ENCODE measurements around the gene VPREB3. TPM values are rescaled to one million over a fixed set of nuclear protein-coding genes. Genes with fewer than 3 reads are reported as not detected.

The VPREB3 gene
- total RNA-seq, 1 experiment from 2014 or later, result 2.4 TPM

- Histone ChIP-seq H3K4me1 (ENCODE audit: control insufficient read depth in 1 of 2, insufficient read depth in 2 of 2, low read length in 2 of 2) (peaks cover 4 to 41% of the 10 kb centered on the region in 2 experiments; a peak in 3 of 4 replicates), H3K9ac (ENCODE audit: low read length) (no peak overlapping the region), H3K4me2 (ENCODE audit: low read length) (no peak overlapping the region), H3K9me2 (ENCODE audit: insufficient read depth) (no peaks in the 10 kb centered on the region), H3K9me3 (ENCODE audit: control insufficient read depth in 1 of 2, insufficient read depth in 1 of 2, low read depth in 1 of 2, low read length in 2 of 2) (no peaks in the 10 kb centered on the region), H3K27ac (ENCODE audit: low read depth, low read length) (no peak overlapping the region), H3K79me2 (ENCODE audit: insufficient read depth, low read length) (peaks cover 35% of the 10 kb centered on the region), H4K20me1 (ENCODE audit: insufficient read depth) (no peaks in the 10 kb centered on the region), H3K36me3 (ENCODE audit: control insufficient read depth in 1 of 2, insufficient read depth in 2 of 2, low read length in 2 of 2) (peaks cover 9 to 20% of the 10 kb centered on the region in 2 experiments; a peak in 3 of 4 replicates), H2AFZ (ENCODE audit: low read depth, low read length, poor library complexity, severe bottlenecking) (no peak overlapping the region), H3K27me3 (ENCODE audit: insufficient read depth, low read length) (no peaks in the 10 kb centered on the region), H3K4me3 (replicated peaks in 1 of 2; ENCODE audit: low read depth in 1 of 2, low read length in 2 of 2) (no peak overlapping the region)
- TF ChIP-seq MAX (IDR thresholded peaks at IDR 0.05), result no peak
- ChIA-PET POLR2A (no interaction called here), RAD21 (ENCODE audit: low non-redundant PET in 1 of 2, low total read pairs in 2 of 2, uncharacterized antibody in 2 of 2, unreplicated experiment in 2 of 2) (no interaction called here), CTCF (no interaction called here)
- no peak for ATAC-seq
- no peak for DNase-seq (ENCODE audit: low read depth, low spot score)
- intact Hi-C loops (cut with micrococcal nuclease), result loop anchor here (10.0 kb wide), 1 partner anchor 191 kb away; no protein-coding TSS in a partner anchor
- no TSS peak for BruUV-seq (replicated peaks)
Observed at GRCh38 chr22:23763579-23763945, 9.3 kb upstream of the VPREB3 start.

GRCh38 chr22:23762842-23763578 lies 8.8 kb upstream of the VPREB3 start, which contains the start of gene C22orf15:
Gene C22orf15 (plus strand): TSS chr22:23762990. CDS start chr22:23763307, 317 bp downstream.
- ChIA-PET POLR2A (no interaction called here), CTCF (no interaction called here), RAD21 (ENCODE audit: low non-redundant PET in 1 of 2, low total read pairs in 2 of 2, uncharacterized antibody in 2 of 2, unreplicated experiment in 2 of 2) (no interaction called here)
- no peaks in the 10 kb centered on the region for H3K9me2 ChIP-seq (ENCODE audit: insufficient read depth)
- H3K27ac ChIP-seq (ENCODE audit: low read depth, low read length), result 0 out of 2 replicates have a peak within 1 kb of the TSS, but pooled peaks have one; percentile 18
- H3K9ac ChIP-seq (ENCODE audit: low read length), result no peak within 1 kb of the TSS
- peaks cover 9 to 20% of the 10 kb centered on the region in 2 experiments; a peak in 3 of 4 replicates for H3K36me3 ChIP-seq (ENCODE audit: control insufficient read depth in 1 of 2, insufficient read depth in 2 of 2, low read length in 2 of 2)
- no peak for DNase-seq (ENCODE audit: low read depth, low spot score)
- intact Hi-C loops (cut with micrococcal nuclease), result loop anchor here (10.0 kb wide), 1 partner anchor 192 kb away; no protein-coding TSS in a partner anchor
- no peak within 1 kb of the TSS; the same call in 1 of the 2 replicates for H3K4me2 ChIP-seq (ENCODE audit: low read length)
- no peaks in the 10 kb centered on the region for H4K20me1 ChIP-seq (ENCODE audit: insufficient read depth)
- no peaks in the 10 kb centered on the region for H3K9me3 ChIP-seq (ENCODE audit: control insufficient read depth in 1 of 2, insufficient read depth in 1 of 2, low read depth in 1 of 2, low read length in 2 of 2)
- TF ChIP-seq SRF (IDR thresholded peaks at IDR 0.05; ENCODE audit: low read depth) (no peak), EGR1 (IDR thresholded peaks at IDR 0.05; ENCODE audit: low read depth) (no peak), ZFX (IDR thresholded peaks at IDR 0.05) (no peak), RAD21 (IDR thresholded peaks at IDR 0.05; ENCODE audit: low read depth) (no peak), CEBPB (IDR thresholded peaks at IDR 0.05; ENCODE audit: low read depth) (no peak)
- no peak for ATAC-seq
- H3K79me2 ChIP-seq (ENCODE audit: insufficient read depth, low read length), result peaks cover 35% of the 10 kb centered on the region
- peaks cover 3 to 36% of the 10 kb centered on the region in 2 experiments; a peak in 3 of 4 replicates for H3K4me1 ChIP-seq (ENCODE audit: control insufficient read depth in 1 of 2, insufficient read depth in 2 of 2, low read length in 2 of 2)
- BruUV-seq (replicated peaks), result no TSS peak
- H3K4me3 ChIP-seq (replicated peaks in 1 of 2; ENCODE audit: low read depth in 1 of 2, low read length in 2 of 2), result no peak within 1 kb of the TSS
- H3K27me3 ChIP-seq (ENCODE audit: insufficient read depth, low read length), result no peaks in the 10 kb centered on the region
- no peak within 1 kb of the TSS for H2AFZ ChIP-seq (ENCODE audit: low read depth, low read length, poor library complexity, severe bottlenecking)

All from HCT116 (cell line).